Uterus (tissue), 4 donors: ENCODE data around the gene NUDT22. TPM values are rescaled to one million over a fixed set of nuclear protein-coding genes. Genes with fewer than 3 reads are reported as not detected.

Source experiments
- DNase-seq, 2 donors: peaks; one replicate each; pipeline ENCODE4 v3.0.0-alpha.2; 2019 to 2020
- H3K27ac ChIP-seq, 2 donors: fragments of 200-600 bp; sonication (generic); 1 replicate in 1 of 2; 2 replicates in 1 of 2; pipeline ENCODE4 v1.5.1; 2016 to 2018
- H3K27me3 ChIP-seq, 2 donors: fragments of 200-600 bp; sonication (generic); one replicate each; pipeline ENCODE4 v1.5.1; 2018 to 2019; ENCODE audit warnings: control low read depth in 1 of 2
- H3K36me3 ChIP-seq, 2 donors: fragments of 200-600 bp; sonication (generic); one replicate each; pipeline ENCODE4 v1.5.1; 2019; ENCODE audit warnings: control low read depth in 1 of 2
- H3K4me1 ChIP-seq, 2 donors: fragments of 200-600 bp; sonication (generic); one replicate each; pipeline ENCODE4 v1.5.1; 2018 to 2019; ENCODE audit warnings: control low read depth in 1 of 2
- H3K4me3 ChIP-seq, 2 donors: fragments of 200-600 bp; sonication (generic); 1 replicate in 1 of 2; 2 replicates in 1 of 2; pipeline ENCODE4 v1.5.1; 2018 to 2019; ENCODE audit warnings: mild to moderate bottlenecking in 1 of 2
- H3K9me3 ChIP-seq, 2 donors: fragments of 200-600 bp; sonication (generic); one replicate each; pipeline ENCODE4 v1.5.1; 2019; ENCODE audit warnings: control low read depth in 1 of 2
- POLR2A ChIP-seq, 2 donors: fragments of 450-650 bp; IDR thresholded peaks; one replicate each; pipeline ENCODE4 v1.6.1; 2016; ENCODE audit warnings: antibody characterized with exemption in 2 of 2, mild to moderate bottlenecking in 1 of 2, moderate library complexity in 1 of 2
- intact Hi-C: fragments of 100-400 bp; cut with DNase I; formaldehyde crosslinking; loops from one replicate; pipeline ENCODE4 v1.15.1; 2023; ENCODE audit warnings: low total_unique reads
- total RNA-seq, 4 donors: library from RNA; depleted of rRNA in 3 of 4; stranded (reverse); fragments of >200 nt in 3 of 4; gene quantifications; one replicate each; pipeline versions ENCODE4 v1.1.0 to v1.2.4, GENCODE V29; 2014 to 2023
- TF ChIP-seq, protein P1 (sequence below), 4 experiments: fragments of 200-600 bp in 2 of 4; fragments of 450-650 bp in 2 of 4; sonication (generic) in 2 of 4; IDR thresholded peaks; one replicate each; pipeline ENCODE4 v1.5.1; 2016 to 2019; ENCODE audit warnings: antibody characterized with exemption in 4 of 4, mild to moderate bottlenecking in 2 of 4, moderate library complexity in 1 of 4
- donor health status: DM: yes; HTN: yes; CAD: no.

The NUDT22 gene
- total RNA-seq, 4 donors from 2014 or later, result 10.8 to 44.9 (median 34.0) TPM

DNA sequence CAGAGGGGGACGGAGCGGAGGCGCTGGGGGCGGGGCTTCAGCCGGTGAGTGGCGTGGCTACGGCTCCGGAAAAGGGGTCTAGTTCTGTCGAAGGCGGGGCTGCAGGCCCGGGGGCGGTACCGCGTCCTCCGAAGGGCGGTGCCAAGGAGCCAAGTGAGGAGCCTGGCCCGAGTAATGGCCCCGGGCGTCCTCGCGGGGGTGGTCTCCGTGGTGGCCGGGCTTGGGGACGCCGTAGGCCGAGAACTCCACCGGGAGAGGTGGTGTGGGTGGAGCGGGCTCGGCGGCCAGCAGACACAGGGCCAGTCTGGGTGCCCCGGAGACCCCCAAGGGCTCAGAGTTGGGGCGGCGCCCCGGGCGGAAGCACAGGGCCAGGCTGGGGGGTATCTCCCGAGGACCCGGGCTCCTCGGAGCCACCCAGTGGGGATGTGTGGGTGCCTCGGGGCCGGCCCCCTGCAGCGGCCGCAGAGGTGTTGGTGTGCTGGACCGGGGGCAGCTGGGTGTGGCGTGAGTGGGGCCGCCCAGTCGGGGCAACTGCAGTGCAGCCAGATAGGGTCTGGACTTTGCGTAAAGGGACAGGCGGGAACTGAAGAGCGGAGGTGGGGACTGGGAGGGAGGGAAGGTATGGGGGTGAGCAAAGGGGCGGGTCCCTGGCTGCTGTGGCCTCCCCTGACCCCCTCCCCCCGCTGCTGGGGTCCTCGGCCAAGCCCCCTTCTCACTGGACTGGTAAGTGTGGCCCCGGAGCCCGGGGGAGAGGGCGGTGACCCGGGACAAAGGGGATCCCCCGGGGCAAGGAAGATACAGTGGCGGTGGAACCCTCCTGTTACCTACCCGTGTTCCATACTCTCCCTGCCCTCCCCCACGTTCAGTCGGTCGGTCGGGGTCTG lies 15.7 kb downstream of the NUDT22 start:
- Histone ChIP-seq H3K9me3 (no peaks in the 10 kb centered on the region), H3K36me3 (no peaks in the 10 kb centered on the region), H3K27ac (peak overlapping the region; percentile 95 to 99), H3K4me1 (peaks cover 0 to 10% of the 10 kb centered on the region in 2 donors), H3K27me3 (no peaks in the 10 kb centered on the region), H3K4me3 (peak overlapping the region; percentile 61 to 87)
- TF ChIP-seq, protein P1, sequence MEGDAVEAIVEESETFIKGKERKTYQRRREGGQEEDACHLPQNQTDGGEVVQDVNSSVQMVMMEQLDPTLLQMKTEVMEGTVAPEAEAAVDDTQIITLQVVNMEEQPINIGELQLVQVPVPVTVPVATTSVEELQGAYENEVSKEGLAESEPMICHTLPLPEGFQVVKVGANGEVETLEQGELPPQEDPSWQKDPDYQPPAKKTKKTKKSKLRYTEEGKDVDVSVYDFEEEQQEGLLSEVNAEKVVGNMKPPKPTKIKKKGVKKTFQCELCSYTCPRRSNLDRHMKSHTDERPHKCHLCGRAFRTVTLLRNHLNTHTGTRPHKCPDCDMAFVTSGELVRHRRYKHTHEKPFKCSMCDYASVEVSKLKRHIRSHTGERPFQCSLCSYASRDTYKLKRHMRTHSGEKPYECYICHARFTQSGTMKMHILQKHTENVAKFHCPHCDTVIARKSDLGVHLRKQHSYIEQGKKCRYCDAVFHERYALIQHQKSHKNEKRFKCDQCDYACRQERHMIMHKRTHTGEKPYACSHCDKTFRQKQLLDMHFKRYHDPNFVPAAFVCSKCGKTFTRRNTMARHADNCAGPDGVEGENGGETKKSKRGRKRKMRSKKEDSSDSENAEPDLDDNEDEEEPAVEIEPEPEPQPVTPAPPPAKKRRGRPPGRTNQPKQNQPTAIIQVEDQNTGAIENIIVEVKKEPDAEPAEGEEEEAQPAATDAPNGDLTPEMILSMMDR (IDR thresholded peaks at IDR 0.05), result peak in 2 of 4 experiments; percentile 16 to 22
- peak; percentile 53 to 71 for TF ChIP-seq POLR2A (IDR thresholded peaks at IDR 0.05)
- DNase-seq, result peak; percentile 67 to 100
- intact Hi-C loops, result no loop called here

DNA sequence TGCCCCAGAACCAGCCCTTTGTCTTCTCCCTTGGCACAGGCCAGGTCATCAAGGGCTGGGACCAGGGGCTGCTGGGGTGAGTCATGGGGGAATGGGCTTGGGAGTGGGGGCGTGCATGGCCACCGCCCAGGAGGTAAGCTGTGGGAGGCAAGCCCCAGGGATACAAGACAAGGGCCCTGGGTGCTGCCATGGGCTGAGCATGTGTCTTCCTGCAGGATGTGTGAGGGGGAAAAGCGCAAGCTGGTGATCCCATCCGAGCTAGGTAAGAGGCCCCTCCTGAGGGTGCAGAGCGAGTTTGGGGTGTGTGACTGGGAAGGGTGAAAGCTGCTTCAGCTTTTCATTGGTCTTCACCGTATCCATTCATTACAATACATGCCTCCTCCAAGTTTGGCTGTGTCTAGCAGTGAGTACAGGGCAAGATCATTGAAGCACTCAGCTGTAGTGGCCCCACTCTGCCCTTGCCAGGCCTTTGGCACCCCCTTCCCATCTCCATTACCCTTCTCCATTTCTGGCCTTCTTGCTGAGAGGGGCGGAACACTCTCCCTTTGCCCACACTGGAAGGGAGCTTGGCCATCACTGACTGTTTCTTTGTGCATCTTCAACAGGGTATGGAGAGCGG lies 17.3 kb downstream of the NUDT22 start:
- no peak for TF ChIP-seq POLR2A (IDR thresholded peaks at IDR 0.05)
- TF ChIP-seq, protein P1 (IDR thresholded peaks at IDR 0.05), result no peak
- Histone ChIP-seq H3K4me1 (peaks cover 0 to 14% of the 10 kb centered on the region in 2 donors), H3K4me3 (no peak overlapping the region), H3K27me3 (no peaks in the 10 kb centered on the region), H3K36me3 (no peaks in the 10 kb centered on the region), H3K9me3 (no peaks in the 10 kb centered on the region), H3K27ac (no peak overlapping the region)
- intact Hi-C loops, result no loop called here
- DNase-seq, result no peak

DNA sequence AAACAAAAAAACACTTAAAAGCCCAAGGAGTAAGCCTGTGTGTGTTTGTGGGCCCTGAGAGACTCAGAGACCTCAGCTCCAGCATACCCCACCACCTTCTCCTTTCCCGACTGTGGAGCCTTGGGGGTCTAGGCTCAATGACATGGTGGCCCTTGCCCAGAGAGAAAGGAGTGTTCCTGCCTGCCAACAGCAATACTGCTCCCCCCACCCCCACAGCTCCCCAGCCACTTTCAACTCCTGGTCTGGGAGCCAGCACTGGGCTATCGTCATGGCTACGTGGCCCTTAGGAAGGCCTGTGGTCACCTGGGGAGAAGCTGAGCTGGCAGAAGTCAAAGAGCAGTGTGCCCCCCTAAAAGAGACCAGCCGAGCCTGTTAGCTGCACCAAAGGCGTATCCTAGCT lies 18.0 kb downstream of the NUDT22 start:
- DNase-seq, result no peak
- no peak overlapping the region for H3K27ac ChIP-seq
- TF ChIP-seq, protein P1 (IDR thresholded peaks at IDR 0.05), result no peak
- no peak for TF ChIP-seq POLR2A (IDR thresholded peaks at IDR 0.05)
- H3K9me3 ChIP-seq, result no peaks in the 10 kb centered on the region
- H3K36me3 ChIP-seq, result no peaks in the 10 kb centered on the region
- H3K4me1 ChIP-seq, result peaks cover 0 to 14% of the 10 kb centered on the region in 2 donors
- no peak overlapping the region for H3K4me3 ChIP-seq
- H3K27me3 ChIP-seq, result no peaks in the 10 kb centered on the region
- intact Hi-C loops, result no loop called here

DNA sequence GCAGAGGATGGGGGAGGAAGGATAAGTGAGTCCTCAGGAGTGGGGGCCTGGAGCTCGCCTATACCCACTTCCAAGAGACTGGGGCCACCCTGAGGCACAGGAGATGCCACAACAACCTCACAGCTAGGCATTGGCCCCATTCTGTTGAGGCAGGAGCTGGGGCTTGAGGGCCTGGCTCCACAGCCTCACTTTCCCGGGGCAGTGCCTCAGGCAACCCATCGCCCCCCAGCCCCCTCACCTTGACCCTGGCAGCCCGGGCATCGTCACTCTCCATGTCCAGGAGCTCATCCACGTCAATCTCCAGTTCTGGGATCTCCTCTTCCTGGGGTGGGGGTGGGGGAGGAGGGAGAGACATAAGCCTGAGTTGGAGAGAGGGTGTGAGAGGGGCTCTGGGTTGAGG lies 18.9 kb downstream of the NUDT22 start:
- Histone ChIP-seq H3K36me3 (no peaks in the 10 kb centered on the region), H3K9me3 (no peaks in the 10 kb centered on the region), H3K4me3 (peak overlapping the region in 1 of 2 donors; percentile 60), H3K27ac (peak overlapping the region; percentile 79 to 80), H3K27me3 (no peaks in the 10 kb centered on the region), H3K4me1 (peaks cover 0 to 14% of the 10 kb centered on the region in 2 donors)
- TF ChIP-seq POLR2A (IDR thresholded peaks at IDR 0.05), result no peak
- TF ChIP-seq, protein P1 (IDR thresholded peaks at IDR 0.05), result no peak
- intact Hi-C loops, result no loop called here
- no peak for DNase-seq

DNA sequence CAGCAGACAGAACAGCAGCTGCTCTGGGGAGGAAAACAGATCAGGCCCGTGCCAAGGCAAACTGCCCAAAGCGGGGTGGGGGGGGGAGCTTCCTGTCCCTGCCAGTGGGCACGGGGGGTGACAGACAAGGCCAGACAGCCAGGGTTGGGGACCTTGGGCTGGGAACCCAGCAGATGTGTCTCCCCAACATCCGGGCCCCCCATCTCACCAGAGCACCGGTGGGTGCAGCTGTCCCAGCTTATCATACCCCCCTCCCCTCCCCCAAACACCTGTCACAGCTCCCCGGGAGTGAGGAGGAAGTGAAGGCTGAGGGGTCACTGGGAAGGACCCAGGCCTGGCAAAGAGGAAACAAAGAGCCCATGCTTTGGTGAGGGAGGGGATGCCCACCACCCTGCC lies 19.3 kb downstream of the NUDT22 start:
- intact Hi-C loops, result no loop called here
- no peaks in the 10 kb centered on the region for H3K27me3 ChIP-seq
- H3K4me3 ChIP-seq, result peak overlapping the region; percentile 52 to 60
- H3K4me1 ChIP-seq, result peaks cover 0 to 14% of the 10 kb centered on the region in 2 donors
- peak overlapping the region; percentile 79 to 80 for H3K27ac ChIP-seq
- H3K9me3 ChIP-seq, result no peaks in the 10 kb centered on the region
- H3K36me3 ChIP-seq, result no peaks in the 10 kb centered on the region
- DNase-seq, result peak in 1 of 2 donors; percentile 60
- no peak for TF ChIP-seq POLR2A (IDR thresholded peaks at IDR 0.05)
- TF ChIP-seq, protein P1 (IDR thresholded peaks at IDR 0.05), result no peak
